GM23338 (cell line): ENCODE results near the gene TEKT5. TPM values are rescaled to one million over a fixed set of nuclear protein-coding genes. Genes with fewer than 3 reads are reported as not detected.

Source experiments
- ATAC-seq: fragments of 200-7000 bp; cut with Tn5 transposase; 3 replicates; pipeline ENCODE4 v1.9.1; 2020
- DNase-seq: peaks from one replicate; pipeline ENCODE4 v3.0.0-alpha.2; 2015; ENCODE audit warnings: low spot score
- H2AFZ ChIP-seq: fragments of 200-600 bp; sonication (generic); 2 replicates; pipeline ENCODE4 v1.8.0; 2016; ENCODE audit warnings: antibody characterized with exemption, mild to moderate bottlenecking, moderate library complexity
- H3F3A ChIP-seq: fragments of 200-600 bp; sonication (generic); replicated peaks from 2 replicates; pipeline ENCODE4 v1.8.0; 2017; ENCODE audit warnings: antibody characterized with exemption, mixed run types, low read depth
- H3K27ac ChIP-seq: fragments of 200-600 bp; sonication (generic); 2 replicates; pipeline ENCODE4 v1.6.1; 2016; ENCODE audit warnings: low read depth
- H3K27me3 ChIP-seq: fragments of 200-600 bp; sonication (generic); 2 replicates; pipeline ENCODE4 v1.8.0; 2016; ENCODE audit warnings: mild to moderate bottlenecking, mixed run types, moderate library complexity; ENCODE audit not compliant: insufficient read depth
- H3K36me3 ChIP-seq: fragments of 200-600 bp; sonication (generic); 2 replicates; pipeline ENCODE4 v1.8.0; 2016; ENCODE audit warnings: mild to moderate bottlenecking; ENCODE audit not compliant: insufficient read depth
- H3K4me1 ChIP-seq: fragments of 200-600 bp; sonication (generic); 2 replicates; pipeline ENCODE4 v1.8.0; 2016; ENCODE audit warnings: mild to moderate bottlenecking, moderate library complexity; ENCODE audit not compliant: insufficient read depth
- H3K4me2 ChIP-seq: fragments of 200-600 bp; sonication (generic); 2 replicates; pipeline ENCODE4 v1.7.1; 2017; ENCODE audit warnings: mixed run types
- H3K4me3 ChIP-seq: fragments of 200-600 bp; sonication (generic); 2 replicates; pipeline ENCODE4 v1.6.1; 2016; ENCODE audit warnings: mixed run types
- H3K79me2 ChIP-seq: fragments of 200-600 bp; sonication (generic); replicated peaks from 2 replicates; pipeline ENCODE4 v1.8.0; 2017; ENCODE audit warnings: mild to moderate bottlenecking; ENCODE audit not compliant: insufficient read depth
- H3K9me2 ChIP-seq: fragments of 200-600 bp; sonication (generic); 2 replicates; pipeline ENCODE4 v1.8.0; 2017; ENCODE audit not compliant: insufficient read depth
- H4K20me1 ChIP-seq: fragments of 200-600 bp; sonication (generic); replicated peaks from 2 replicates; pipeline ENCODE4 v1.8.0; 2017; ENCODE audit warnings: mild to moderate bottlenecking; ENCODE audit not compliant: insufficient read depth
- H3K27ac Mint-ChIP-seq: 2 replicates; pipeline ENCODE4 v1.8.0; 2020; ENCODE audit warnings: inconsistent platforms, mild to moderate bottlenecking, moderate library complexity, mixed read lengths
- H3K27me3 Mint-ChIP-seq: 3 replicates; pipeline ENCODE4 v1.8.0; 2022; ENCODE audit warnings: low read depth, mild to moderate bottlenecking, moderate library complexity, mixed read lengths, inconsistent platforms; ENCODE audit not compliant: insufficient read depth, poor library complexity
- H3K36me3 Mint-ChIP-seq: 3 replicates; pipeline ENCODE4 v1.8.0; 2021; ENCODE audit warnings: low read depth, mild to moderate bottlenecking, inconsistent platforms, moderate library complexity, mixed read lengths
- H3K4me1 Mint-ChIP-seq: 3 replicates; pipeline ENCODE4 v1.8.0; 2020; ENCODE audit warnings: mild to moderate bottlenecking, inconsistent platforms, mixed read lengths
- H3K4me3 Mint-ChIP-seq: 3 replicates; pipeline ENCODE4 v1.8.0; 2021; ENCODE audit warnings: moderate library complexity, mild to moderate bottlenecking, inconsistent platforms, mixed read lengths
- H3K9me3 Mint-ChIP-seq: 3 replicates; pipeline ENCODE4 v1.8.0; 2020; ENCODE audit warnings: moderate library complexity, mild to moderate bottlenecking, inconsistent platforms, mixed read lengths
- CREB1 ChIP-seq: fragments of 250-450 bp; sonication (Bioruptor Pico); IDR thresholded peaks from 2 replicates; pipeline ENCODE4 v1.5.0; 2020; ENCODE audit warnings: low read depth, mild to moderate bottlenecking, moderate library complexity
- CTCF ChIP-seq, 2 experiments: fragments of 200-600 bp in 1 of 2; sonication (generic) in 1 of 2; conservative IDR thresholded peaks; 2 replicates each; pipeline versions ENCODE4 v1.5.1 to v1.6.1; 2016 to 2017; ENCODE audit warnings: antibody characterized with exemption in 2 of 2, low read depth in 2 of 2, mild to moderate bottlenecking in 2 of 2, moderate library complexity in 1 of 2
- EZH2 ChIP-seq: fragments of 200-600 bp; sonication (generic); IDR thresholded peaks from one replicate; pipeline ENCODE4 v1.8.0; 2017; ENCODE audit warnings: antibody characterized with exemption, mild to moderate bottlenecking, low read depth; ENCODE audit not compliant: unreplicated experiment
- EZH2phosphoT487 ChIP-seq: fragments of 200-600 bp; sonication (generic); IDR thresholded peaks from one replicate; pipeline ENCODE4 v1.8.1; 2018; ENCODE audit warnings: antibody characterized with exemption; ENCODE audit not compliant: unreplicated experiment
- JUNB ChIP-seq: IDR thresholded peaks from one replicate; pipeline ENCODE4 v1.6.1; 2016; ENCODE audit warnings: antibody characterized with exemption; ENCODE audit not compliant: unreplicated experiment
- NANOG ChIP-seq: IDR thresholded peaks from 2 replicates; pipeline ENCODE4 v1.6.1; 2016; ENCODE audit warnings: antibody characterized with exemption, borderline replicate concordance
- POLR2AphosphoS5 ChIP-seq: IDR thresholded peaks from 2 replicates; pipeline ENCODE4 v1.6.1; 2016; ENCODE audit warnings: antibody characterized with exemption, low read depth
- REST ChIP-seq: IDR thresholded peaks from one replicate; pipeline ENCODE4 v1.6.1; 2018; ENCODE audit warnings: antibody characterized with exemption; ENCODE audit not compliant: unreplicated experiment
- STAT1 ChIP-seq: IDR thresholded peaks from one replicate; pipeline ENCODE4 v1.6.1; 2016; ENCODE audit warnings: antibody characterized with exemption; ENCODE audit not compliant: unreplicated experiment
- ZNF114 ChIP-seq: fragments of 250-450 bp; sonication (Bioruptor Pico); IDR thresholded peaks from 2 replicates; pipeline ENCODE4 v1.5.0; 2020; ENCODE audit warnings: mild to moderate bottlenecking, moderate library complexity
- ZNF331 ChIP-seq: fragments of 250-450 bp; sonication (Bioruptor Pico); IDR thresholded peaks from 2 replicates; pipeline ENCODE4 v1.5.0; 2020; ENCODE audit warnings: low read depth, mild to moderate bottlenecking, moderate library complexity
- polyA plus RNA-seq: library from polyadenylated mRNA; unstranded; fragments of >200 nt; fragmentation: Nextera tagmentation; extraction: Ambion mirVana; gene quantifications from 2 replicates; pipeline ENCODE4 v1.2.1, GENCODE V29; 2016
- total RNA-seq: library from RNA; depleted of rRNA; stranded (reverse); fragments of >200 nt; shearing (Covaris generic); gene quantifications from 2 replicates; pipeline ENCODE4 v1.2.3, GENCODE V29; 2014
- TF ChIP-seq, protein P1 (sequence below): fragments of 250-450 bp; sonication (Bioruptor Pico); IDR thresholded peaks from 2 replicates; pipeline ENCODE4 v1.5.0; 2020; ENCODE audit warnings: mild to moderate bottlenecking, moderate library complexity
- TF ChIP-seq, protein P2 (sequence below): IDR thresholded peaks from 2 replicates; pipeline ENCODE4 v1.6.1; 2016; ENCODE audit warnings: antibody characterized with exemption

TEKT5 gene
- total and polyA plus RNA-seq, 2 experiments from 2014 or later, result 0.52 TPM; not detected in 1

DNA sequence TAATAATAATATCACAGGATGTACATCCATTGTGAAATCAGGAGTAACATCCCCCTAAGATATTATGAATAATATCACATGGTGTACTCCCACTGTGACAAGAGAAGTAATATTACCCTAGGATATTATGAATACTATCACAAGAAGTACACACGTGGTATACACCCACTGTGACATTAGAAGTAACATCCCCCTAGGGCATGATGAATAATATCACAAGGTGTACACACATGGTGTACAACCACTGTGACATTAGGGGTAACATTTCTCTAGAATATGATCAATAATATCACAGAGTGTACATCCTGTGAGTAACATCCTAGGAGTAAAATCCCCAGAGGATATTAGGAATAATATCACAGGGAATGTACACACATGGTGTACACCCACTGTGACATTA lies 5.0 kb upstream of the TEKT5 start:
- H2AFZ ChIP-seq, result no peak overlapping the region
- H3K27me3 ChIP-seq, result no peaks in the 10 kb centered on the region
- Mint-ChIP-seq H3K36me3 (no peaks in the 10 kb centered on the region), H3K4me3 (no peak overlapping the region), H3K9me3 (no peaks in the 10 kb centered on the region), H3K4me1 (no peaks in the 10 kb centered on the region), H3K27me3 (no peaks in the 10 kb centered on the region), H3K27ac (no peak overlapping the region)
- no peak for DNase-seq
- TF ChIP-seq, protein P1, sequence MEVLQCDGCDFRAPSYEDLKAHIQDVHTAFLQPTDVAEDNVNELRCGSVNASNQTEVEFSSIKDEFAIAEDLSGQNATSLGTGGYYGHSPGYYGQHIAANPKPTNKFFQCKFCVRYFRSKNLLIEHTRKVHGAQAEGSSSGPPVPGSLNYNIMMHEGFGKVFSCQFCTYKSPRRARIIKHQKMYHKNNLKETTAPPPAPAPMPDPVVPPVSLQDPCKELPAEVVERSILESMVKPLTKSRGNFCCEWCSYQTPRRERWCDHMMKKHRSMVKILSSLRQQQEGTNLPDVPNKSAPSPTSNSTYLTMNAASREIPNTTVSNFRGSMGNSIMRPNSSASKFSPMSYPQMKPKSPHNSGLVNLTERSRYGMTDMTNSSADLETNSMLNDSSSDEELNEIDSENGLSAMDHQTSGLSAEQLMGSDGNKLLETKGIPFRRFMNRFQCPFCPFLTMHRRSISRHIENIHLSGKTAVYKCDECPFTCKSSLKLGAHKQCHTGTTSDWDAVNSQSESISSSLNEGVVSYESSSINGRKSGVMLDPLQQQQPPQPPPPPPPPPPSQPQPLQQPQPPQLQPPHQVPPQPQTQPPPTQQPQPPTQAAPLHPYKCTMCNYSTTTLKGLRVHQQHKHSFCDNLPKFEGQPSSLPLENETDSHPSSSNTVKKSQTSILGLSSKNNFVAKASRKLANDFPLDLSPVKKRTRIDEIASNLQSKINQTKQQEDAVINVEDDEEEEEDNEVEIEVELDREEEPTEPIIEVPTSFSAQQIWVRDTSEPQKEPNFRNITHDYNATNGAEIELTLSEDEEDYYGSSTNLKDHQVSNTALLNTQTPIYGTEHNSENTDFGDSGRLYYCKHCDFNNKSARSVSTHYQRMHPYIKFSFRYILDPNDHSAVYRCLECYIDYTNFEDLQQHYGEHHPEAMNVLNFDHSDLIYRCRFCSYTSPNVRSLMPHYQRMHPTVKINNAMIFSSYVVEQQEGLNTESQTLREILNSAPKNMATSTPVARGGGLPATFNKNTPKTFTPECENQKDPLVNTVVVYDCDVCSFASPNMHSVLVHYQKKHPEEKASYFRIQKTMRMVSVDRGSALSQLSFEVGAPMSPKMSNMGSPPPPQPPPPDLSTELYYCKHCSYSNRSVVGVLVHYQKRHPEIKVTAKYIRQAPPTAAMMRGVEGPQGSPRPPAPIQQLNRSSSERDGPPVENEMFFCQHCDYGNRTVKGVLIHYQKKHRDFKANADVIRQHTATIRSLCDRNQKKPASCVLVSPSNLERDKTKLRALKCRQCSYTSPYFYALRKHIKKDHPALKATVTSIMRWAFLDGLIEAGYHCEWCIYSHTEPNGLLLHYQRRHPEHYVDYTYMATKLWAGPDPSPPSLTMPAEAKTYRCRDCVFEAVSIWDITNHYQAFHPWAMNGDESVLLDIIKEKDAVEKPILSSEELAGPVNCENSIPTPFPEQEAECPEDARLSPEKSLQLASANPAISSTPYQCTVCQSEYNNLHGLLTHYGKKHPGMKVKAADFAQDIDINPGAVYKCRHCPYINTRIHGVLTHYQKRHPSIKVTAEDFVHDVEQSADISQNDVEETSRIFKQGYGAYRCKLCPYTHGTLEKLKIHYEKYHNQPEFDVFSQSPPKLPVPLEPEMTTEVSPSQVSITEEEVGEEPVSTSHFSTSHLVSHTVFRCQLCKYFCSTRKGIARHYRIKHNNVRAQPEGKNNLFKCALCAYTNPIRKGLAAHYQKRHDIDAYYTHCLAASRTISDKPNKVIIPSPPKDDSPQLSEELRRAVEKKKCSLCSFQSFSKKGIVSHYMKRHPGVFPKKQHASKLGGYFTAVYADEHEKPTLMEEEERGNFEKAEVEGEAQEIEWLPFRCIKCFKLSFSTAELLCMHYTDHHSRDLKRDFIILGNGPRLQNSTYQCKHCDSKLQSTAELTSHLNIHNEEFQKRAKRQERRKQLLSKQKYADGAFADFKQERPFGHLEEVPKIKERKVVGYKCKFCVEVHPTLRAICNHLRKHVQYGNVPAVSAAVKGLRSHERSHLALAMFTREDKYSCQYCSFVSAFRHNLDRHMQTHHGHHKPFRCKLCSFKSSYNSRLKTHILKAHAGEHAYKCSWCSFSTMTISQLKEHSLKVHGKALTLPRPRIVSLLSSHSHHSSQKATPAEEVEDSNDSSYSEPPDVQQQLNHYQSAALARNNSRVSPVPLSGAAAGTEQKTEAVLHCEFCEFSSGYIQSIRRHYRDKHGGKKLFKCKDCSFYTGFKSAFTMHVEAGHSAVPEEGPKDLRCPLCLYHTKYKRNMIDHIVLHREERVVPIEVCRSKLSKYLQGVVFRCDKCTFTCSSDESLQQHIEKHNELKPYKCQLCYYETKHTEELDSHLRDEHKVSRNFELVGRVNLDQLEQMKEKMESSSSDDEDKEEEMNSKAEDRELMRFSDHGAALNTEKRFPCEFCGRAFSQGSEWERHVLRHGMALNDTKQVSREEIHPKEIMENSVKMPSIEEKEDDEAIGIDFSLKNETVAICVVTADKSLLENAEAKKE (CRISPR knock-in tag), result no peak
- TF ChIP-seq CREB1 (CRISPR knock-in tag) (no peak), JUNB (no peak), REST (no peak), POLR2AphosphoS5 (no peak), EZH2 (no peak), CTCF (conservative IDR thresholded peaks at IDR 0.05; ENCODE audit: low read depth in 2 of 2) (no peak), ZNF331 (no peak), STAT1 (no peak), EZH2phosphoT487 (no peak), ZNF114 (CRISPR knock-in tag) (no peak), NANOG (no peak)
- TF ChIP-seq, protein P2, sequence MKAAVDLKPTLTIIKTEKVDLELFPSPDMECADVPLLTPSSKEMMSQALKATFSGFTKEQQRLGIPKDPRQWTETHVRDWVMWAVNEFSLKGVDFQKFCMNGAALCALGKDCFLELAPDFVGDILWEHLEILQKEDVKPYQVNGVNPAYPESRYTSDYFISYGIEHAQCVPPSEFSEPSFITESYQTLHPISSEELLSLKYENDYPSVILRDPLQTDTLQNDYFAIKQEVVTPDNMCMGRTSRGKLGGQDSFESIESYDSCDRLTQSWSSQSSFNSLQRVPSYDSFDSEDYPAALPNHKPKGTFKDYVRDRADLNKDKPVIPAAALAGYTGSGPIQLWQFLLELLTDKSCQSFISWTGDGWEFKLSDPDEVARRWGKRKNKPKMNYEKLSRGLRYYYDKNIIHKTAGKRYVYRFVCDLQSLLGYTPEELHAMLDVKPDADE, result no peak
- H3K4me2 ChIP-seq, result no peak overlapping the region
- no peaks in the 10 kb centered on the region for H3F3A ChIP-seq
- H4K20me1 ChIP-seq, result no peaks in the 10 kb centered on the region
- no peak overlapping the region for H3K27ac ChIP-seq
- no peak for ATAC-seq
- no peaks in the 10 kb centered on the region for H3K36me3 ChIP-seq
- no peaks in the 10 kb centered on the region for H3K4me1 ChIP-seq
- no peaks in the 10 kb centered on the region for H3K79me2 ChIP-seq
- H3K9me2 ChIP-seq, result peaks cover 3% of the 10 kb centered on the region; the same call in 1 of the 2 replicates
- no peak overlapping the region for H3K4me3 ChIP-seq
